ENCODE measurements around the gene DCAF11. TPM values are rescaled to one million over a fixed set of nuclear protein-coding genes. Genes with fewer than 3 reads are reported as not detected.

Gene DCAF11
- total and polyA plus RNA-seq, 2 of the 13 experiments (the other 11 are each of a cell fraction or from before 2014, with no cell fraction given): 150 to 257 TPM

GRCh38 chr14:24095271-24096068 lies 19.1 kb upstream of the DCAF11 start (continued):
- TF ChIP-seq KLF12 (CRISPR knock-in tag; IDR thresholded peaks at IDR 0.05; ENCODE audit: borderline replicate concordance) (peak; percentile 96), ZNF10 (CRISPR knock-in tag; IDR thresholded peaks at IDR 0.05; ENCODE audit: borderline replicate concordance, low read depth) (peak; percentile 51; the same call in 1 of the 2 replicates), HIC2 (CRISPR knock-in tag; IDR thresholded peaks at IDR 0.05; ENCODE audit: low read depth) (peak; percentile 97), AGO2 (optimal IDR thresholded peaks at IDR 0.05; ENCODE audit: low read depth, low read length) (no peak), MAF1 (CRISPR knock-in tag; IDR thresholded peaks at IDR 0.05; ENCODE audit: borderline replicate concordance) (peak; percentile 2; the same call in 1 of the 2 replicates), ZBTB7A (CRISPR knock-in tag; IDR thresholded peaks at IDR 0.05) (no peak), RNF2 (conservative IDR thresholded peaks at IDR 0.05; ENCODE audit: low read depth) (0 out of 2 replicates have a peak, but pooled peaks have one; percentile 55), ETS1 (CRISPR knock-in tag; IDR thresholded peaks at IDR 0.05) (no peak; the same call in none of the 2 replicates), ZNF616 (CRISPR knock-in tag; IDR thresholded peaks at IDR 0.05; ENCODE audit: low read depth) (peak; percentile 83; the same call in 1 of the 2 replicates), ZBTB4 (CRISPR knock-in tag; IDR thresholded peaks at IDR 0.05; ENCODE audit: borderline replicate concordance) (peak; percentile 90; the same call in 1 of the 2 replicates), HNF1A (IDR thresholded peaks at IDR 0.05; ENCODE audit: low read depth) (0 out of 2 replicates have a peak, but pooled peaks have one; percentile 40), HNF1A (CRISPR knock-in tag; IDR thresholded peaks at IDR 0.05; ENCODE audit: borderline replicate concordance) (peak; percentile 87), CENPX (CRISPR knock-in tag; IDR thresholded peaks at IDR 0.05) (no peak), ZNF180 (CRISPR knock-in tag; IDR thresholded peaks at IDR 0.05; ENCODE audit: borderline replicate concordance, low read depth) (no peak)
